ENCODE data around the gene NDRG3. TPM values are rescaled to one million over a fixed set of nuclear protein-coding genes. Genes with fewer than 3 reads are reported as not detected.
"Not testable (repeated sequence)": the region's sequence is repeated elsewhere in the genome, so short reads cannot be mapped to it uniquely, and the experiment has no call there.

Gene NDRG3
- polyA plus RNA-seq, 3 donors from 2014 or later = 44.9 to 57.7 (median 50.3) TPM

- no peak for DNase-seq
- Mint-ChIP-seq H3K9me3 (no peaks in the 10 kb centered on the region), H3K36me3 (peaks cover 0 to 7% (median 0%) of the 10 kb centered on the region in 3 donors), H3K4me3 (no peak overlapping the region), H3K27ac (no peak overlapping the region), H3K27me3 (ENCODE audit: low read depth in 3 of 3) (no peaks in the 10 kb centered on the region), H3K4me1 (no peaks in the 10 kb centered on the region)
Measured at GRCh38 chr20:36709126-36709525, 36.8 kb downstream of the NDRG3 start.

- Mint-ChIP-seq H3K9me3 (no peaks in the 10 kb centered on the region), H3K27me3 (ENCODE audit: low read depth in 3 of 3) (peaks cover 0 to 2% (median 0%) of the 10 kb centered on the region in 3 donors), H3K4me1 (no peaks in the 10 kb centered on the region), H3K27ac (no peak overlapping the region), H3K4me3 (no peak overlapping the region), H3K36me3 (peaks cover 0 to 7% (median 7%) of the 10 kb centered on the region in 3 donors)
- no peak for DNase-seq
Measured at GRCh38 chr20:36703530-36703929, 42.4 kb downstream of the NDRG3 start.

GRCh38 chr20:36700438-36700837 is 45.5 kb downstream of the NDRG3 start:
- H3K36me3 Mint-ChIP-seq = peaks cover 5 to 11% (median 7%) of the 10 kb centered on the region in 3 donors
- no peaks in the 10 kb centered on the region for H3K9me3 Mint-ChIP-seq
- H3K4me3 Mint-ChIP-seq = no peak overlapping the region
- no peaks in the 10 kb centered on the region for H3K4me1 Mint-ChIP-seq
- H3K27ac Mint-ChIP-seq = peak overlapping the region in 2 of 6 donors; percentile 24 to 59
- H3K27me3 Mint-ChIP-seq (ENCODE audit: low read depth in 3 of 3) = peaks cover 0 to 2% (median 0%) of the 10 kb centered on the region in 3 donors
- no peak for DNase-seq

- H3K36me3 Mint-ChIP-seq = peaks cover 5 to 13% (median 8%) of the 10 kb centered on the region in 3 donors
- not testable (repeated sequence) for H3K27ac Mint-ChIP-seq
Measured at GRCh38 chr20:36695467-36695866, 50.4 kb downstream of the NDRG3 start.

GRCh38 chr20:36688630-36689029 is 57.3 kb downstream of the NDRG3 start:
- Mint-ChIP-seq H3K4me3 (no peak overlapping the region), H3K27me3 (ENCODE audit: low read depth in 3 of 3) (no peaks in the 10 kb centered on the region), H3K36me3 (peaks cover 5 to 17% (median 9%) of the 10 kb centered on the region in 3 donors), H3K27ac (peak overlapping the region in 1 of 6 donors; percentile 46), H3K9me3 (no peaks in the 10 kb centered on the region), H3K4me1 (no peaks in the 10 kb centered on the region)
- DNase-seq = no peak

More at GRCh38 chr20:36695467-36695866, 50.4 kb downstream of the NDRG3 start:
- H3K9me3 Mint-ChIP-seq; DNase-seq; H3K4me1 Mint-ChIP-seq; H3K27me3 Mint-ChIP-seq (ENCODE audit: low read depth in 3 of 3); H3K4me3 Mint-ChIP-seq: not testable (repeated sequence)

GRCh38 chr20:36687850-36688249 is 58.0 kb downstream of the NDRG3 start:
- DNase-seq = no peak
- H3K4me3 Mint-ChIP-seq = no peak overlapping the region
- no peaks in the 10 kb centered on the region for H3K4me1 Mint-ChIP-seq
- peaks cover 5 to 17% (median 9%) of the 10 kb centered on the region in 3 donors for H3K36me3 Mint-ChIP-seq
- H3K9me3 Mint-ChIP-seq = no peaks in the 10 kb centered on the region
- no peaks in the 10 kb centered on the region for H3K27me3 Mint-ChIP-seq (ENCODE audit: low read depth in 3 of 3)
- no peak overlapping the region for H3K27ac Mint-ChIP-seq

- Mint-ChIP-seq H3K4me3 (no peak overlapping the region), H3K36me3 (peaks cover 11 to 24% (median 16%) of the 10 kb centered on the region in 3 donors), H3K4me1 (no peaks in the 10 kb centered on the region), H3K27me3 (ENCODE audit: low read depth in 3 of 3) (no peaks in the 10 kb centered on the region), H3K27ac (peak overlapping the region in 1 of 6 donors; percentile 7), H3K9me3 (no peaks in the 10 kb centered on the region)
- no peak for DNase-seq
Measured at GRCh38 chr20:36686944-36687343, 58.9 kb downstream of the NDRG3 start.

- Mint-ChIP-seq H3K4me1 (no peaks in the 10 kb centered on the region), H3K36me3 (peaks cover 12 to 25% (median 18%) of the 10 kb centered on the region in 3 donors), H3K27me3 (ENCODE audit: low read depth in 3 of 3) (no peaks in the 10 kb centered on the region), H3K9me3 (no peaks in the 10 kb centered on the region), H3K27ac (no peak overlapping the region), H3K4me3 (no peak overlapping the region)
- no peak for DNase-seq
Measured at GRCh38 chr20:36686504-36686903, 59.4 kb downstream of the NDRG3 start.

- Mint-ChIP-seq H3K36me3 (peaks cover 16 to 26% (median 25%) of the 10 kb centered on the region in 3 donors), H3K27me3 (ENCODE audit: low read depth in 3 of 3) (peaks cover 0 to 2% (median 0%) of the 10 kb centered on the region in 3 donors), H3K27ac (no peak overlapping the region)
Measured at GRCh38 chr20:36684747-36685146, 61.1 kb downstream of the NDRG3 start.

GRCh38 chr20:36682311-36682710 is 63.6 kb downstream of the NDRG3 start:
- Mint-ChIP-seq H3K27ac (peak overlapping the region in 1 of 6 donors; percentile 11), H3K4me3 (no peak overlapping the region), H3K27me3 (ENCODE audit: low read depth in 3 of 3) (peaks cover 0 to 2% (median 0%) of the 10 kb centered on the region in 3 donors), H3K4me1 (no peaks in the 10 kb centered on the region), H3K9me3 (no peaks in the 10 kb centered on the region), H3K36me3 (peaks cover 22 to 34% (median 25%) of the 10 kb centered on the region in 3 donors)
- no peak for DNase-seq

More at GRCh38 chr20:36684747-36685146, 61.1 kb downstream of the NDRG3 start:
- Mint-ChIP-seq H3K9me3 (no peaks in the 10 kb centered on the region), H3K4me3 (no peak overlapping the region), H3K4me1 (no peaks in the 10 kb centered on the region)
- DNase-seq = no peak

GRCh38 chr20:36677422-36677771 is 68.5 kb downstream of the NDRG3 start:
- Mint-ChIP-seq H3K27ac (peak overlapping the region in 1 of 6 donors; percentile 26), H3K4me1 (no peaks in the 10 kb centered on the region), H3K9me3 (no peaks in the 10 kb centered on the region), H3K27me3 (ENCODE audit: low read depth in 3 of 3) (peaks cover 0 to 2% (median 0%) of the 10 kb centered on the region in 3 donors), H3K4me3 (no peak overlapping the region), H3K36me3 (peaks cover 11 to 26% (median 15%) of the 10 kb centered on the region in 3 donors)
- no peak for DNase-seq

GRCh38 chr20:36676701-36677421 is 69.0 kb downstream of the NDRG3 start:
- Mint-ChIP-seq H3K9me3 (no peaks in the 10 kb centered on the region), H3K4me1 (no peaks in the 10 kb centered on the region), H3K4me3 (no peak overlapping the region), H3K27me3 (ENCODE audit: low read depth in 3 of 3) (peaks cover 0 to 2% (median 0%) of the 10 kb centered on the region in 3 donors), H3K36me3 (peaks cover 9 to 25% (median 10%) of the 10 kb centered on the region in 3 donors), H3K27ac (no peak overlapping the region)
- DNase-seq = no peak

- not testable (repeated sequence) for H3K27me3 Mint-ChIP-seq (ENCODE audit: low read depth in 3 of 3); H3K27ac Mint-ChIP-seq; H3K4me3 Mint-ChIP-seq; DNase-seq; H3K4me1 Mint-ChIP-seq; H3K9me3 Mint-ChIP-seq
- H3K36me3 Mint-ChIP-seq = peaks cover 11 to 19% (median 12%) of the 10 kb centered on the region in 3 donors
Measured at GRCh38 chr20:36675545-36675944, 70.3 kb downstream of the NDRG3 start.

- no peaks in the 10 kb centered on the region for H3K9me3 Mint-ChIP-seq
- no peak for DNase-seq
- no peaks in the 10 kb centered on the region for H3K27me3 Mint-ChIP-seq (ENCODE audit: low read depth in 3 of 3)
- no peak overlapping the region for H3K4me3 Mint-ChIP-seq
- H3K4me1 Mint-ChIP-seq = no peaks in the 10 kb centered on the region
- H3K27ac Mint-ChIP-seq = no peak overlapping the region
- H3K36me3 Mint-ChIP-seq = peaks cover 14 to 19% (median 16%) of the 10 kb centered on the region in 3 donors
Measured at GRCh38 chr20:36672991-36673390, 72.9 kb downstream of the NDRG3 start.

All from immature natural killer cell (primary cell).